Body of pancreas (tissue), 4 donors: ENCODE results near the gene LRRC59.

ENCODE experiments used
- POLR2A ChIP-seq, 3 donors: fragments of 450-650 bp; IDR thresholded peaks; one replicate each; pipeline ENCODE4 v1.6.1; 2016; ENCODE audit warnings: antibody characterized with exemption in 3 of 3, mild to moderate bottlenecking in 2 of 3
- TF ChIP-seq, protein P1 (sequence below), 7 experiments: fragments of 450-650 bp in 4 of 7; fragments of 200-600 bp in 3 of 7; sonication (generic) in 3 of 7; IDR thresholded peaks; one replicate each; pipeline ENCODE4 v1.5.1; 2016 to 2019; ENCODE audit warnings: antibody characterized with exemption in 7 of 7

GRCh38 chr17:50381920-50382319, 15.4 kb downstream of the LRRC59 start:
- TF ChIP-seq, protein P1, sequence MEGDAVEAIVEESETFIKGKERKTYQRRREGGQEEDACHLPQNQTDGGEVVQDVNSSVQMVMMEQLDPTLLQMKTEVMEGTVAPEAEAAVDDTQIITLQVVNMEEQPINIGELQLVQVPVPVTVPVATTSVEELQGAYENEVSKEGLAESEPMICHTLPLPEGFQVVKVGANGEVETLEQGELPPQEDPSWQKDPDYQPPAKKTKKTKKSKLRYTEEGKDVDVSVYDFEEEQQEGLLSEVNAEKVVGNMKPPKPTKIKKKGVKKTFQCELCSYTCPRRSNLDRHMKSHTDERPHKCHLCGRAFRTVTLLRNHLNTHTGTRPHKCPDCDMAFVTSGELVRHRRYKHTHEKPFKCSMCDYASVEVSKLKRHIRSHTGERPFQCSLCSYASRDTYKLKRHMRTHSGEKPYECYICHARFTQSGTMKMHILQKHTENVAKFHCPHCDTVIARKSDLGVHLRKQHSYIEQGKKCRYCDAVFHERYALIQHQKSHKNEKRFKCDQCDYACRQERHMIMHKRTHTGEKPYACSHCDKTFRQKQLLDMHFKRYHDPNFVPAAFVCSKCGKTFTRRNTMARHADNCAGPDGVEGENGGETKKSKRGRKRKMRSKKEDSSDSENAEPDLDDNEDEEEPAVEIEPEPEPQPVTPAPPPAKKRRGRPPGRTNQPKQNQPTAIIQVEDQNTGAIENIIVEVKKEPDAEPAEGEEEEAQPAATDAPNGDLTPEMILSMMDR (IDR thresholded peaks at IDR 0.05) = no peak
- TF ChIP-seq POLR2A (IDR thresholded peaks at IDR 0.05) = no peak
